HepG2 (cell line): ENCODE results near the gene MRPL20. TPM values are rescaled to one million over a fixed set of nuclear protein-coding genes. Genes with fewer than 3 reads are reported as not detected.

ENCODE experiments used
- ATAC-seq: fragments of 200-7000 bp; cut with Tn5 transposase; 3 replicates; pipeline ENCODE4 v1.9.1; 2020; ENCODE audit warnings: mild to moderate bottlenecking, moderate library complexity
- BruUV-seq: library from RNA; stranded (reverse); fragments of 400-500 nt; replicated peaks from 2 replicates; lab custom pipeline; 2021; lab: Mats Ljungman, UMichigan
- CTCF ChIA-PET: fragments of 300-600 bp; formaldehyde crosslinking; extraction: SDS; loops from one replicate; lab custom pipeline; 2021; ENCODE audit warnings: low total read pairs, inconsistent platforms, low intra/inter-chr PET ratio; lab: Yijun Ruan, JAX
- POLR2A ChIA-PET: fragments of 350-600 bp; sonication (Branson Sonifier 250); formaldehyde crosslinking; loops from one replicate; lab custom pipeline; 2020; ENCODE audit warnings: antibody characterized with exemption, inconsistent platforms; lab: Yijun Ruan, JAX
- DNase-seq: peaks from one replicate; pipeline ENCODE4 v3.0.0-alpha.2; 2015; ENCODE audit warnings: low spot score
- FAIRE-seq: peaks from 3 replicates; lab custom pipeline; 2011; peaks lifted over from hg19 to GRCh38; lab: Jason Lieb, UNC
- H2AFZ ChIP-seq: one replicate; pipeline ENCODE4 v1.6.1; 2011; ENCODE audit warnings: low read length, inconsistent platforms
- H3K27ac ChIP-seq: fragments of 300-600 bp; 3 replicates; pipeline ENCODE4 v1.8.0; 2011; ENCODE audit warnings: mixed run types, mild to moderate bottlenecking, mixed read lengths, low read length, inconsistent platforms; ENCODE audit not compliant: insufficient read depth; ENCODE audit errors: extremely low read length
- H3K27me3 ChIP-seq, 2 experiments: fragments of 200-600 bp in 1 of 2; 2 replicates in 1 of 2; 3 replicates in 1 of 2; pipeline versions ENCODE4 v1.6.0 to v1.8.0; 2011; ENCODE audit warnings: low read length in 2 of 2, mild to moderate bottlenecking in 2 of 2, moderate library complexity in 2 of 2, inconsistent platforms in 1 of 2; ENCODE audit not compliant: insufficient read depth in 2 of 2, control insufficient read depth in 1 of 2
- H3K36me3 ChIP-seq, 2 experiments: fragments of 200-600 bp in 1 of 2; replicated peaks in 1 of 2; 2 replicates in 1 of 2; 3 replicates in 1 of 2; pipeline versions ENCODE4 v1.5.1 to v1.8.0; 2011; ENCODE audit warnings: low read length in 2 of 2, inconsistent platforms in 1 of 2; ENCODE audit not compliant: insufficient read depth in 2 of 2, control insufficient read depth in 1 of 2
- H3K4me1 ChIP-seq: 2 replicates; pipeline ENCODE4 v1.5.1; 2012; ENCODE audit warnings: low read length, inconsistent platforms; ENCODE audit not compliant: insufficient read depth
- H3K4me2 ChIP-seq: 2 replicates; pipeline ENCODE4 v1.6.0; 2011; ENCODE audit warnings: low read depth, low read length, inconsistent platforms
- H3K4me3 ChIP-seq, 3 experiments: fragments of 200-600 bp in 1 of 3; sonication (generic), shearing (Covaris generic) in 1 of 3; replicated peaks in 1 of 3; 2 replicates each; pipeline ENCODE4 v1.5.1; 2011 to 2016; ENCODE audit warnings: low read length in 3 of 3, inconsistent platforms in 2 of 3, low read depth in 2 of 3, mild to moderate bottlenecking in 2 of 3, control low read depth in 1 of 3, mixed read lengths in 1 of 3; ENCODE audit not compliant: insufficient read depth in 1 of 3
- H3K79me2 ChIP-seq: one replicate; pipeline ENCODE4 v1.6.1; 2011; ENCODE audit warnings: low read length, inconsistent platforms; ENCODE audit not compliant: insufficient read depth
- H3K9ac ChIP-seq: 2 replicates; pipeline ENCODE4 v1.6.0; 2011; ENCODE audit warnings: mild to moderate bottlenecking, low read depth, low read length, inconsistent platforms; ENCODE audit not compliant: insufficient read depth
- H3K9me3 ChIP-seq: 2 replicates; pipeline ENCODE4 v1.5.1; 2012; ENCODE audit warnings: mild to moderate bottlenecking, low read length
- H4K20me1 ChIP-seq: 2 replicates; pipeline ENCODE4 v1.6.0; 2011; ENCODE audit warnings: inconsistent platforms, mild to moderate bottlenecking, low read length, moderate library complexity; ENCODE audit not compliant: insufficient read depth
- AGO1 ChIP-seq: fragments of 200-400 bp; formaldehyde crosslinking; IDR thresholded peaks from 2 replicates; pipeline ENCODE4 v1.6.1; 2017; ENCODE audit warnings: mild to moderate bottlenecking, low read depth, low read length, moderate library complexity; ENCODE audit not compliant: poor library complexity, severe bottlenecking
- AGO2 ChIP-seq: fragments of 200-400 bp; formaldehyde crosslinking; optimal IDR thresholded peaks from 2 replicates; pipeline ENCODE3; 2017; ENCODE audit warnings: mild to moderate bottlenecking, low read depth, low read length, moderate library complexity
- AKAP8 ChIP-seq: sonication (generic); formaldehyde crosslinking; IDR thresholded peaks from 2 replicates; pipeline ENCODE4 v1.5.1; 2020; ENCODE audit warnings: mild to moderate bottlenecking, missing genetic modification reagents
- CCAR2 ChIP-seq: fragments of 200-400 bp; formaldehyde crosslinking; optimal IDR thresholded peaks from 2 replicates; pipeline ENCODE3; 2018; ENCODE audit warnings: low read depth, mild to moderate bottlenecking, low read length, moderate library complexity
- EED ChIP-seq: sonication (generic); formaldehyde crosslinking; IDR thresholded peaks from 2 replicates; pipeline ENCODE4 v1.5.0; 2020; ENCODE audit warnings: mild to moderate bottlenecking, missing genetic modification reagents
- HNF4A ChIP-seq: sonication (generic); formaldehyde crosslinking; IDR thresholded peaks from 2 replicates; pipeline ENCODE4 v1.4.0; 2020; ENCODE audit warnings: missing genetic modification reagents
- HNRNPL ChIP-seq: fragments of 200-400 bp; formaldehyde crosslinking; IDR thresholded peaks from 2 replicates; pipeline ENCODE4 v1.6.1; 2017; ENCODE audit warnings: mild to moderate bottlenecking, low read depth, low read length
- NR2F6 ChIP-seq, 2 experiments: IDR thresholded peaks; 2 replicates each; pipeline ENCODE4 v1.6.1; 2016; ENCODE audit warnings: antibody characterized with exemption in 1 of 2, mild to moderate bottlenecking in 1 of 2
- SRF ChIP-seq: IDR thresholded peaks from 2 replicates; pipeline ENCODE4 v1.6.1; 2011; ENCODE audit warnings: mild to moderate bottlenecking, low read depth, low read length, moderate library complexity
- TBX2 ChIP-seq: sonication (generic); formaldehyde crosslinking; IDR thresholded peaks from 2 replicates; pipeline ENCODE4 v1.5.0; 2020; ENCODE audit warnings: missing genetic modification reagents, mild to moderate bottlenecking, borderline replicate concordance
- ZBTB38 ChIP-seq: sonication (generic); formaldehyde crosslinking; IDR thresholded peaks from 2 replicates; pipeline ENCODE4 v1.5.1; 2020; ENCODE audit warnings: mild to moderate bottlenecking, missing genetic modification reagents
- ZC3H4 ChIP-seq: sonication (generic); formaldehyde crosslinking; IDR thresholded peaks from 2 replicates; pipeline ENCODE4 v1.4.0; 2020; ENCODE audit warnings: missing genetic modification reagents, borderline replicate concordance
- ZFX ChIP-seq: sonication (generic); formaldehyde crosslinking; IDR thresholded peaks from 2 replicates; pipeline ENCODE4 v1.4.0; 2020; ENCODE audit warnings: mild to moderate bottlenecking, low read depth, missing genetic modification reagents, moderate library complexity
- ZNF598 ChIP-seq: sonication (generic); formaldehyde crosslinking; IDR thresholded peaks from 2 replicates; pipeline ENCODE4 v1.5.1; 2020; ENCODE audit warnings: mild to moderate bottlenecking, missing genetic modification reagents, borderline replicate concordance
- ZNF768 ChIP-seq: sonication (generic); formaldehyde crosslinking; IDR thresholded peaks from 2 replicates; pipeline ENCODE4 v1.4.0; 2020; ENCODE audit warnings: missing genetic modification reagents
- ZNF839 ChIP-seq: sonication (generic); formaldehyde crosslinking; IDR thresholded peaks from 2 replicates; pipeline ENCODE4 v1.4.0; 2020; ENCODE audit warnings: missing genetic modification reagents, mild to moderate bottlenecking, borderline replicate concordance
- WGBS: methylation state at CpG from one replicate; pipeline ENCODE4 v1.1.6; 2017; ENCODE audit warnings: low lambda C conversion rate; 5-methylcytosine and 5-hydroxymethylcytosine counted together
- in situ Hi-C: cut with HindIII; loops from 2 replicates; pipeline ENCODE4 v1.10.0; 2017; ENCODE audit warnings: low pct_unique_long_range_greater_than_20kb; ENCODE audit not compliant: extremely low pct_ligation_motif_present
- intact Hi-C: fragments of 100-400 bp; cut with micrococcal nuclease; formaldehyde crosslinking; loops from one replicate; pipeline ENCODE4 v1.10.0; 2022; ENCODE audit not compliant: unreplicated experiment
- polyA plus RNA-seq, 8 experiments: library from polyadenylated mRNA; depleted of rRNA in 3 of 8; stranded (reverse) in 7 of 8; unstranded in 1 of 8; fragments of >200 nt; fragmentation: Illumina TruSeq in 4 of 8; extraction: Trizol in 4 of 8; gene quantifications; 2 replicates each; pipeline versions ENCODE4 v1.2.1 to v1.2.3, GENCODE V29; 2011 to 2016; ENCODE audit warnings: low read depth in 4 of 8, missing spikeins in 1 of 8, mixed read lengths in 1 of 8; ENCODE audit not compliant: insufficient read depth in 1 of 8
- total RNA-seq, 5 experiments: library from RNA; depleted of rRNA; stranded (reverse); fragments of >200 nt; fragmentation: Illumina TruSeq; extraction: Trizol; gene quantifications; 2 replicates each; pipeline ENCODE4 v1.2.3, GENCODE V29; 2016; ENCODE audit warnings: low read depth in 1 of 5
- TF ChIP-seq, protein P1 (sequence below): sonication (generic); formaldehyde crosslinking; IDR thresholded peaks from 2 replicates; pipeline ENCODE4 v1.5.1; 2020; ENCODE audit warnings: mild to moderate bottlenecking, missing genetic modification reagents, moderate library complexity

The MRPL20 gene
- total and polyA plus RNA-seq, 2 of the 13 experiments (the other 11 are each of a cell fraction or from before 2014, with no cell fraction given), result 59.2 to 127 TPM

DNA sequence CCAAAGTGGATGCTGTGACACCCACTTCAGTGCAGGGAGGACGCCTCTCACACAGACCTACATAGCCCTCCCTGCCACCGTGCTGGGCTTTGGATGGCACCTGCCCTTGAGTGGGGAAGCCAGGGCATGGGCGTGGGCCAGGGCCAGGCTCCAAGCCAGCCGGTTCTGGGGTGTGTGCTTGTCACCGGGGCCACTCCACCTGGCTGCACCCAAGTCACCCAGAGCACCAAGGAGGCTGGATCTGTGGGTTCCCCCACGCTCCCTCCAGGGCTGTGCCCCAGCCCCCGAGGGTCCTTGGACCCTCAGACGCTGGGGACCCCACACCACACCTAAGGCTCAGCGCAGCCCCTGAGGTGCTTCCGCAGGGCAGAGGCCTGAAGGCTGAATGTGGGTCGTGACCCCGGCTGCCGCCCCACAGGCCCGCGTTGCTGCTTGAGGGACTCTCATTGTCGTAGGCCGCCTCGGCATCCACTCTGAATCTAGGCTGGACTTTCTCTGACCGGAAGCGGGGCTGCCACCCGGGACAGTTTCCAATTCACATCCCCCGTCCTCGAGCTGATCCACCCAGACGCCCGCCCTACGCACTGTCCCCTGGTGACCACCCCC is 50.2 kb downstream of the MRPL20 start:
- no peaks in the 10 kb centered on the region for H3K27me3 ChIP-seq
- intact Hi-C loops (no loop called here), in situ Hi-C loops (no loop called here)
- H3K9me3 ChIP-seq, result no peaks in the 10 kb centered on the region
- H3K4me3 ChIP-seq, result peak overlapping the region; percentile 69 to 74 (median 71); a peak in 5 of 6 replicates
- H2AFZ ChIP-seq, result no peak overlapping the region
- no peaks in the 10 kb centered on the region for H3K36me3 ChIP-seq
- POLR2A ChIA-PET, result interaction anchor here (1.4 to 4.0 kb wide), 4 partner anchors 9 to 43 kb away, joined by 7 to 38 read pairs (median 16); partner anchors contain the start of genes AURKAIP1, CCNL2 and DVL1
- peaks cover 4% of the 10 kb centered on the region for H3K79me2 ChIP-seq
- CTCF ChIA-PET, result no interaction called here
- DNase-seq, result no peak
- FAIRE-seq, result no peak
- no peaks in the 10 kb centered on the region for H4K20me1 ChIP-seq
- 63% methylated on average over 7 of the region's 26 CpGs for WGBS
- H3K4me2 ChIP-seq, result peak overlapping the region; percentile 92
- H3K4me1 ChIP-seq, result peaks cover 60% of the 10 kb centered on the region
- no peak overlapping the region for H3K27ac ChIP-seq
- BruUV-seq, result no TSS peak
- H3K9ac ChIP-seq, result peak overlapping the region; percentile 80
- no peak for ATAC-seq
- TF ChIP-seq ZNF768 (CRISPR knock-in tag) (0 out of 2 replicates have a peak, but pooled peaks have one; percentile 10), SRF (no peak), AKAP8 (peak; percentile 56; the same call in 1 of the 2 replicates), ZBTB38 (CRISPR knock-in tag) (0 out of 2 replicates have a peak, but pooled peaks have one; percentile 35), NR2F6 (IDR thresholded peaks at IDR 0.05) (no peak), NR2F6 (CRISPR knock-in tag; IDR thresholded peaks at IDR 0.05) (peak; percentile 36; the same call in 1 of the 2 replicates), CCAR2 (no peak), ZFX (CRISPR knock-in tag) (peak; percentile 42; the same call in 1 of the 2 replicates), AGO1 (peak; percentile 91), ZNF598 (CRISPR knock-in tag) (0 out of 2 replicates have a peak, but pooled peaks have one; percentile 8), ZNF839 (CRISPR knock-in tag) (no peak), ZC3H4 (no peak), AGO2 (peak; percentile 77), HNF4A (CRISPR knock-in tag) (no peak), HNRNPL (0 out of 2 replicates have a peak, but pooled peaks have one; percentile 63), EED (CRISPR knock-in tag) (no peak), TBX2 (CRISPR knock-in tag) (peak; percentile 31; the same call in 1 of the 2 replicates)
- TF ChIP-seq, protein P1, sequence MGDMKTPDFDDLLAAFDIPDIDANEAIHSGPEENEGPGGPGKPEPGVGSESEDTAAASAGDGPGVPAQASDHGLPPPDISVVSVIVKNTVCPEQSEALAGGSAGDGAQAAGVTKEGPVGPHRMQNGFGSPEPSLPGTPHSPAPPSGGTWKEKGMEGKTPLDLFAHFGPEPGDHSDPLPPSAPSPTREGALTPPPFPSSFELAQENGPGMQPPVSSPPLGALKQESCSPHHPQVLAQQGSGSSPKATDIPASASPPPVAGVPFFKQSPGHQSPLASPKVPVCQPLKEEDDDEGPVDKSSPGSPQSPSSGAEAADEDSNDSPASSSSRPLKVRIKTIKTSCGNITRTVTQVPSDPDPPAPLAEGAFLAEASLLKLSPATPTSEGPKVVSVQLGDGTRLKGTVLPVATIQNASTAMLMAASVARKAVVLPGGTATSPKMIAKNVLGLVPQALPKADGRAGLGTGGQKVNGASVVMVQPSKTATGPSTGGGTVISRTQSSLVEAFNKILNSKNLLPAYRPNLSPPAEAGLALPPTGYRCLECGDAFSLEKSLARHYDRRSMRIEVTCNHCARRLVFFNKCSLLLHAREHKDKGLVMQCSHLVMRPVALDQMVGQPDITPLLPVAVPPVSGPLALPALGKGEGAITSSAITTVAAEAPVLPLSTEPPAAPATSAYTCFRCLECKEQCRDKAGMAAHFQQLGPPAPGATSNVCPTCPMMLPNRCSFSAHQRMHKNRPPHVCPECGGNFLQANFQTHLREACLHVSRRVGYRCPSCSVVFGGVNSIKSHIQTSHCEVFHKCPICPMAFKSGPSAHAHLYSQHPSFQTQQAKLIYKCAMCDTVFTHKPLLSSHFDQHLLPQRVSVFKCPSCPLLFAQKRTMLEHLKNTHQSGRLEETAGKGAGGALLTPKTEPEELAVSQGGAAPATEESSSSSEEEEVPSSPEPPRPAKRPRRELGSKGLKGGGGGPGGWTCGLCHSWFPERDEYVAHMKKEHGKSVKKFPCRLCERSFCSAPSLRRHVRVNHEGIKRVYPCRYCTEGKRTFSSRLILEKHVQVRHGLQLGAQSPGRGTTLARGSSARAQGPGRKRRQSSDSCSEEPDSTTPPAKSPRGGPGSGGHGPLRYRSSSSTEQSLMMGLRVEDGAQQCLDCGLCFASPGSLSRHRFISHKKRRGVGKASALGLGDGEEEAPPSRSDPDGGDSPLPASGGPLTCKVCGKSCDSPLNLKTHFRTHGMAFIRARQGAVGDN, result peak; percentile 43
